HepG2 (cell line): ENCODE results near the gene ZBTB4. TPM values are rescaled to one million over a fixed set of nuclear protein-coding genes. Genes with fewer than 3 reads are reported as not detected.
A peak's percentile ranks its signal among the peaks of the same experiment; 100 is the strongest.

Source experiments
- ARNTL ChIP-seq: sonication (generic); formaldehyde crosslinking; IDR thresholded peaks from 2 replicates; pipeline ENCODE4 v1.4.0; 2020; ENCODE audit warnings: mild to moderate bottlenecking, missing genetic modification reagents
- BHLHE40 ChIP-seq: IDR thresholded peaks from 2 replicates; pipeline ENCODE4 v1.6.1; 2011; ENCODE audit warnings: low read length, improper control_type of control experiment
- CAMTA2 ChIP-seq: sonication (generic); formaldehyde crosslinking; IDR thresholded peaks from 2 replicates; pipeline ENCODE4 v1.4.0; 2020; ENCODE audit warnings: mild to moderate bottlenecking, missing genetic modification reagents, borderline replicate concordance
- EP300 ChIP-seq, 3 experiments: sonication (generic) in 1 of 3; formaldehyde crosslinking in 1 of 3; IDR thresholded peaks; 2 replicates each; pipeline versions ENCODE4 v1.5.1 to v1.6.1; 2011 to 2020; ENCODE audit warnings: low read depth in 2 of 3, low read length in 2 of 3, borderline replicate concordance in 1 of 3, improper control_type of control experiment in 1 of 3, mild to moderate bottlenecking in 1 of 3, missing genetic modification reagents in 1 of 3, moderate library complexity in 1 of 3
- FOXA3 ChIP-seq: IDR thresholded peaks from 2 replicates; pipeline ENCODE4 v1.6.1; 2016; ENCODE audit warnings: missing genetic modification reagents, missing compliant biosample characterization
- HOXA7 ChIP-seq: sonication (generic); formaldehyde crosslinking; IDR thresholded peaks from 2 replicates; pipeline ENCODE4 v1.8.1; 2022; ENCODE audit warnings: mild to moderate bottlenecking, missing genetic modification reagents, moderate library complexity
- IKZF4 ChIP-seq: sonication (generic); formaldehyde crosslinking; IDR thresholded peaks from 2 replicates; pipeline ENCODE4 v1.5.1; 2020; ENCODE audit warnings: borderline replicate concordance, mild to moderate bottlenecking, low read depth, missing genetic modification reagents; ENCODE audit errors: not compliant biosample characterization
- IRX3 ChIP-seq: sonication (generic); formaldehyde crosslinking; IDR thresholded peaks from 2 replicates; pipeline ENCODE4 v1.8.1; 2023; ENCODE audit warnings: mild to moderate bottlenecking, low read depth, missing genetic modification reagents, borderline replicate concordance
- KLF15 ChIP-seq: sonication (generic); formaldehyde crosslinking; IDR thresholded peaks from 2 replicates; pipeline ENCODE4 v1.8.1; 2023; ENCODE audit warnings: borderline replicate concordance, mild to moderate bottlenecking, inconsistent platforms, missing genetic modification reagents, mixed read lengths
- SOX5 ChIP-seq: IDR thresholded peaks from 2 replicates; pipeline ENCODE4 v1.6.1; 2016; ENCODE audit warnings: borderline replicate concordance
- ZBTB42 ChIP-seq: sonication (generic); formaldehyde crosslinking; IDR thresholded peaks from 2 replicates; pipeline ENCODE4 v1.5.0; 2020; ENCODE audit warnings: mild to moderate bottlenecking, missing genetic modification reagents
- ZNF30 ChIP-seq: sonication (generic); formaldehyde crosslinking; IDR thresholded peaks from 2 replicates; pipeline ENCODE4 v1.5.0; 2020; ENCODE audit warnings: mild to moderate bottlenecking, missing genetic modification reagents
- ZNF367 ChIP-seq: sonication (generic); formaldehyde crosslinking; IDR thresholded peaks from 2 replicates; pipeline ENCODE4 v1.4.0; 2020; ENCODE audit warnings: missing genetic modification reagents, borderline replicate concordance
- ZNF501 ChIP-seq: sonication (generic); formaldehyde crosslinking; IDR thresholded peaks from 2 replicates; pipeline ENCODE4 v1.5.1; 2020; ENCODE audit warnings: mild to moderate bottlenecking, moderate library complexity, missing genetic modification reagents
- ZNF510 ChIP-seq: sonication (generic); formaldehyde crosslinking; IDR thresholded peaks from 2 replicates; pipeline ENCODE4 v1.4.0; 2020; ENCODE audit warnings: low read depth, mild to moderate bottlenecking, missing genetic modification reagents
- polyA plus RNA-seq, 8 experiments: library from polyadenylated mRNA; depleted of rRNA in 3 of 8; stranded (reverse) in 7 of 8; unstranded in 1 of 8; fragments of >200 nt; fragmentation: Illumina TruSeq in 4 of 8; extraction: Trizol in 4 of 8; gene quantifications; 2 replicates each; pipeline versions ENCODE4 v1.2.1 to v1.2.3, GENCODE V29; 2011 to 2016; ENCODE audit warnings: low read depth in 4 of 8, missing spikeins in 1 of 8, mixed read lengths in 1 of 8; ENCODE audit not compliant: insufficient read depth in 1 of 8
- total RNA-seq, 5 experiments: library from RNA; depleted of rRNA; stranded (reverse); fragments of >200 nt; fragmentation: Illumina TruSeq; extraction: Trizol; gene quantifications; 2 replicates each; pipeline ENCODE4 v1.2.3, GENCODE V29; 2016; ENCODE audit warnings: low read depth in 1 of 5
- TF ChIP-seq, protein P1 (sequence below): sonication (generic); formaldehyde crosslinking; IDR thresholded peaks from 2 replicates; pipeline ENCODE4 v1.8.0; 2022; ENCODE audit warnings: mild to moderate bottlenecking, missing genetic modification reagents; ENCODE audit not compliant: insufficient replicate concordance
- TF ChIP-seq, protein P2 (sequence below): sonication (generic); formaldehyde crosslinking; IDR thresholded peaks from 2 replicates; pipeline ENCODE4 v1.4.0; 2020; ENCODE audit warnings: missing genetic modification reagents
- TF ChIP-seq, protein P3 (sequence below): sonication (generic); formaldehyde crosslinking; IDR thresholded peaks from 2 replicates; pipeline ENCODE4 v1.5.1; 2020; ENCODE audit warnings: mild to moderate bottlenecking, missing genetic modification reagents, moderate library complexity

Gene ZBTB4
- total and polyA plus RNA-seq, 2 of the 13 experiments (the other 11 are each of a cell fraction or from before 2014, with no cell fraction given) = 4.3 to 7.4 TPM

DNA sequence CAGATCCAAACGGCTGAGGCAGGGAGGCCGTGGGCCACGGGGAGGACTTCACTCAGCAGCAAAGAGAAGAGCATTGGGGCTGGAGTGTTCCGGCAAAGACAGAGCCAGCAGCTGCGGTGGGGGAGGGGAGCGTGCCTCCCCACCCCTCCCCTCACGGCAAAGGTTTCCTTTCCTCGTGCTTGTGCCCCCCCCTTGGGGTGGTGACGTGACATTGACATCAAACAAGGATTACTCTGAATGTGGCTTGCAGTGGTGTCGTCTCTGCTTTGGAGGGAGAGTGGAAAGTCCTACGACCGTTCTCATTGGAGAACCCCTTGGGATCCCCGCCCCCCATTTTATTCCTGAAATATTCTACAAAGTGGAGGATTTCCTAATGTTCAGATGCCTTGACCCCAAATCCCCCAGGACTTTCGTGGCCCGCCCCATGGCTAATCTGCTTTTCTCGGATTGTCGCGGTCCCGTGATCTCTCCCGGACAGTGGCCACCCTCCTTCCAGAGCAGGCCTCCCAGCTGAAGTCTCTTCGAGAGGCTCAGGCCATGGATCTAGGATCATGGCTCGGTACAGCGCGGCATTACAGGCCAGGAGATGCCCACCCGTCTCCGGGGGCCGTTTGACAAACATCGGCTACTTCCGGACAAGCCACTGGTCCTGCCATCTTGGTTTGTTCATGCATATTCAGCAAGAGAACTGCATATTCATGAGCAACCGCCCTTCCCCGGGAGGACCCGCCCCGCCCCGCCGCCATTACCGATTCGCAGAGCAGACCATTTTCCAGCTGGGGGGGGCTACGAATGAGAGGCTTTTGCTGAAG is 4.0 kb upstream of the ZBTB4 start (continued):
- TF ChIP-seq EP300 (IDR thresholded peaks at IDR 0.05; ENCODE audit: low read depth in 2 of 2, low read length in 2 of 2) = 0 out of 4 replicates have a peak, but pooled peaks of 1 of the 2 experiments have one; percentile 22
- no peak for TF ChIP-seq EP300 (CRISPR knock-in tag; IDR thresholded peaks at IDR 0.05; ENCODE audit: borderline replicate concordance)
- peak; percentile 91 for TF ChIP-seq ZNF501 (CRISPR knock-in tag)
- TF ChIP-seq, protein P1, sequence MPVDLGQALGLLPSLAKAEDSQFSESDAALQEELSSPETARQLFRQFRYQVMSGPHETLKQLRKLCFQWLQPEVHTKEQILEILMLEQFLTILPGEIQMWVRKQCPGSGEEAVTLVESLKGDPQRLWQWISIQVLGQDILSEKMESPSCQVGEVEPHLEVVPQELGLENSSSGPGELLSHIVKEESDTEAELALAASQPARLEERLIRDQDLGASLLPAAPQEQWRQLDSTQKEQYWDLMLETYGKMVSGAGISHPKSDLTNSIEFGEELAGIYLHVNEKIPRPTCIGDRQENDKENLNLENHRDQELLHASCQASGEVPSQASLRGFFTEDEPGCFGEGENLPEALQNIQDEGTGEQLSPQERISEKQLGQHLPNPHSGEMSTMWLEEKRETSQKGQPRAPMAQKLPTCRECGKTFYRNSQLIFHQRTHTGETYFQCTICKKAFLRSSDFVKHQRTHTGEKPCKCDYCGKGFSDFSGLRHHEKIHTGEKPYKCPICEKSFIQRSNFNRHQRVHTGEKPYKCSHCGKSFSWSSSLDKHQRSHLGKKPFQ (CRISPR knock-in tag) = no peak
- TF ChIP-seq KLF15 (CRISPR knock-in tag) = no peak
- TF ChIP-seq ZNF367 (CRISPR knock-in tag) = no peak
- no peak for TF ChIP-seq ZBTB42 (CRISPR knock-in tag)
- TF ChIP-seq, protein P2, sequence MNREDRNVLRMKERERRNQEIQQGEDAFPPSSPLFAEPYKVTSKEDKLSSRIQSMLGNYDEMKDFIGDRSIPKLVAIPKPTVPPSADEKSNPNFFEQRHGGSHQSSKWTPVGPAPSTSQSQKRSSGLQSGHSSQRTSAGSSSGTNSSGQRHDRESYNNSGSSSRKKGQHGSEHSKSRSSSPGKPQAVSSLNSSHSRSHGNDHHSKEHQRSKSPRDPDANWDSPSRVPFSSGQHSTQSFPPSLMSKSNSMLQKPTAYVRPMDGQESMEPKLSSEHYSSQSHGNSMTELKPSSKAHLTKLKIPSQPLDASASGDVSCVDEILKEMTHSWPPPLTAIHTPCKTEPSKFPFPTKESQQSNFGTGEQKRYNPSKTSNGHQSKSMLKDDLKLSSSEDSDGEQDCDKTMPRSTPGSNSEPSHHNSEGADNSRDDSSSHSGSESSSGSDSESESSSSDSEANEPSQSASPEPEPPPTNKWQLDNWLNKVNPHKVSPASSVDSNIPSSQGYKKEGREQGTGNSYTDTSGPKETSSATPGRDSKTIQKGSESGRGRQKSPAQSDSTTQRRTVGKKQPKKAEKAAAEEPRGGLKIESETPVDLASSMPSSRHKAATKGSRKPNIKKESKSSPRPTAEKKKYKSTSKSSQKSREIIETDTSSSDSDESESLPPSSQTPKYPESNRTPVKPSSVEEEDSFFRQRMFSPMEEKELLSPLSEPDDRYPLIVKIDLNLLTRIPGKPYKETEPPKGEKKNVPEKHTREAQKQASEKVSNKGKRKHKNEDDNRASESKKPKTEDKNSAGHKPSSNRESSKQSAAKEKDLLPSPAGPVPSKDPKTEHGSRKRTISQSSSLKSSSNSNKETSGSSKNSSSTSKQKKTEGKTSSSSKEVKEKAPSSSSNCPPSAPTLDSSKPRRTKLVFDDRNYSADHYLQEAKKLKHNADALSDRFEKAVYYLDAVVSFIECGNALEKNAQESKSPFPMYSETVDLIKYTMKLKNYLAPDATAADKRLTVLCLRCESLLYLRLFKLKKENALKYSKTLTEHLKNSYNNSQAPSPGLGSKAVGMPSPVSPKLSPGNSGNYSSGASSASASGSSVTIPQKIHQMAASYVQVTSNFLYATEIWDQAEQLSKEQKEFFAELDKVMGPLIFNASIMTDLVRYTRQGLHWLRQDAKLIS (CRISPR knock-in tag) = no peak
- no peak for TF ChIP-seq IRX3 (CRISPR knock-in tag)
- TF ChIP-seq ZNF510 = 0 out of 2 replicates have a peak, but pooled peaks have one; percentile 56
- TF ChIP-seq IKZF4 (CRISPR knock-in tag) = peak; percentile 28
- TF ChIP-seq ARNTL = peak; percentile 38
- no peak for TF ChIP-seq HOXA7 (CRISPR knock-in tag)
- TF ChIP-seq FOXA3 (CRISPR knock-in tag) = peak; percentile 45; the same call in 1 of the 2 replicates
- TF ChIP-seq CAMTA2 (CRISPR knock-in tag) = 0 out of 2 replicates have a peak, but pooled peaks have one; percentile 52
- TF ChIP-seq SOX5 = 0 out of 2 replicates have a peak, but pooled peaks have one; percentile 26
- TF ChIP-seq, protein P3, sequence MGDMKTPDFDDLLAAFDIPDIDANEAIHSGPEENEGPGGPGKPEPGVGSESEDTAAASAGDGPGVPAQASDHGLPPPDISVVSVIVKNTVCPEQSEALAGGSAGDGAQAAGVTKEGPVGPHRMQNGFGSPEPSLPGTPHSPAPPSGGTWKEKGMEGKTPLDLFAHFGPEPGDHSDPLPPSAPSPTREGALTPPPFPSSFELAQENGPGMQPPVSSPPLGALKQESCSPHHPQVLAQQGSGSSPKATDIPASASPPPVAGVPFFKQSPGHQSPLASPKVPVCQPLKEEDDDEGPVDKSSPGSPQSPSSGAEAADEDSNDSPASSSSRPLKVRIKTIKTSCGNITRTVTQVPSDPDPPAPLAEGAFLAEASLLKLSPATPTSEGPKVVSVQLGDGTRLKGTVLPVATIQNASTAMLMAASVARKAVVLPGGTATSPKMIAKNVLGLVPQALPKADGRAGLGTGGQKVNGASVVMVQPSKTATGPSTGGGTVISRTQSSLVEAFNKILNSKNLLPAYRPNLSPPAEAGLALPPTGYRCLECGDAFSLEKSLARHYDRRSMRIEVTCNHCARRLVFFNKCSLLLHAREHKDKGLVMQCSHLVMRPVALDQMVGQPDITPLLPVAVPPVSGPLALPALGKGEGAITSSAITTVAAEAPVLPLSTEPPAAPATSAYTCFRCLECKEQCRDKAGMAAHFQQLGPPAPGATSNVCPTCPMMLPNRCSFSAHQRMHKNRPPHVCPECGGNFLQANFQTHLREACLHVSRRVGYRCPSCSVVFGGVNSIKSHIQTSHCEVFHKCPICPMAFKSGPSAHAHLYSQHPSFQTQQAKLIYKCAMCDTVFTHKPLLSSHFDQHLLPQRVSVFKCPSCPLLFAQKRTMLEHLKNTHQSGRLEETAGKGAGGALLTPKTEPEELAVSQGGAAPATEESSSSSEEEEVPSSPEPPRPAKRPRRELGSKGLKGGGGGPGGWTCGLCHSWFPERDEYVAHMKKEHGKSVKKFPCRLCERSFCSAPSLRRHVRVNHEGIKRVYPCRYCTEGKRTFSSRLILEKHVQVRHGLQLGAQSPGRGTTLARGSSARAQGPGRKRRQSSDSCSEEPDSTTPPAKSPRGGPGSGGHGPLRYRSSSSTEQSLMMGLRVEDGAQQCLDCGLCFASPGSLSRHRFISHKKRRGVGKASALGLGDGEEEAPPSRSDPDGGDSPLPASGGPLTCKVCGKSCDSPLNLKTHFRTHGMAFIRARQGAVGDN = peak; percentile 73
- TF ChIP-seq BHLHE40 = 0 out of 2 replicates have a peak, but pooled peaks have one; percentile 37
- TF ChIP-seq ZNF30 = 0 out of 2 replicates have a peak, but pooled peaks have one; percentile 50
